ENCODE measurements around the gene FMN2. TPM values are rescaled to one million over a fixed set of nuclear protein-coding genes. Genes with fewer than 3 reads are reported as not detected.

Gene FMN2
- total RNA-seq, 1 experiment from 2014 or later, result 4.6 TPM

DNA sequence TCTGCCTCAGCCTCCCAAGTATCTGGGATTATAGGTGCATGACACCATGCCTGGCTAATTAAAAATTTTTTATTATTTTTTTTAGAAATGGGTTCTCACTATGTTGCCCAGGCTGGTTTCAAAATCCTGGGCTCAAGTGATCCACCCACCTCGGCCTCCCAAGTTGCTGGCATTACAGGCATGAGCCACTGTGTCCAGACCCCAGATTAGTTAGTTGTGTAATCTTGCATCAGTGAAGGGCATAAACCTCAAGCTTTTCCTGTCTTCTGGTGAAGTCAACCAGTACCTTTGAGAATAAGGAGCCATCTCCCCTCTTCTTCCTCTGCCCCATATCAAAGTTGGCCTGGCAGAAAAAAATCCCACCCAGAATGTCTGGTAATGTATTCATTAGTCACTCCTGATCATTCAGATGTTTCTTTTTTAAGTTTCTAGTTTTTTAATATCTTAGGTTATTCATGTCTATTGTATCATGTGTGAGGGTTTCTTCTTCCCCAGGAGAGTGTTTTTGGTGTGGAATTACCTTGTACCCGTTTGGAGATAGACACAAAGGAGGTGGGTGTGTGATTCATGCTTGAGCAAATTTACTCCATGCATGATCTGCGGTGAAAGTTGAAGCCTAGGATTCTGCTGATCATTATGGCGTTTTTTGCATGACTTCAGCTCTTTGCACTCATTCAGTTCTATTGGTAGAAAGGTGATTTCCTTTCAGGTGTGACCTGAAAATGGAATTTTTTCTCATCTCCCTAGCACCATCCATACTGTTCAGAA is 144.0 kb downstream of the FMN2 start:
- BruUV-seq (replicated peaks), result no TSS peak
- CTCF ChIA-PET, result no interaction called here

DNA sequence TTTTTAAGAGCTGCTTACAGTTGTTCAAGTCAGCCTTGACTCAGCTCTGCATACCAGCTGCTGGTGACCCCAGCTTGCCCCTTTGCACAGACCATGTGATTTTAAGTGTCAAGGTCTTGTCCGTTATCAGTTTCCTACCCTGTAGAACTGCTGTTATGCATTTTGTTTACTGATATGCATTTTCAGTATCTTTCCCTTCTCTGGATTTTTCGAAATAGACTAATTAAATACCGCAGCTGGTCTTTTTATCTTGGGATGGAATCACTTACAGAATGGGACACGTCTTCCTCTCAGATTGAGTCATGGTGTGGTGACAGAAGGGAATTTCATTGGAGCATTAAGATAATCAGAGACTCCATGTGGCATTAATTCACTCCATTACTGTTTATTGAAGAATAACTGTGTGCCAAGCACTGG is 145.6 kb downstream of the FMN2 start:
- Histone ChIP-seq H3K9ac (ENCODE audit: low read length) (no peak overlapping the region), H3K4me2 (ENCODE audit: low read length) (no peak overlapping the region), H3K27me3 (ENCODE audit: low read length) (no peaks in the 10 kb centered on the region), H3K27ac (ENCODE audit: low read length) (no peak overlapping the region), H3K9me2 (replicated peaks; ENCODE audit: low read length) (no peaks in the 10 kb centered on the region), H3K79me2 (ENCODE audit: low read length) (no peaks in the 10 kb centered on the region), H3K4me3 (ENCODE audit: low read length) (no peak overlapping the region), H2AFZ (ENCODE audit: low read length) (no peak overlapping the region), H3K4me1 (ENCODE audit: insufficient read depth, low read length) (peaks cover 46% of the 10 kb centered on the region), H4K20me1 (ENCODE audit: low read length) (no peaks in the 10 kb centered on the region), H3K9me3 (ENCODE audit: low read length) (no peaks in the 10 kb centered on the region), H3F3A (ENCODE audit: low read length, unreplicated experiment) (no peaks in the 10 kb centered on the region), H3K36me3 (ENCODE audit: low read depth, low read length) (peaks cover 7% of the 10 kb centered on the region; the same call in 1 of the 2 replicates)
- TF ChIP-seq EZH2 (IDR thresholded peaks at IDR 0.05; ENCODE audit: low read length, unreplicated experiment) (no peak), EZH2phosphoT487 (IDR thresholded peaks at IDR 0.05; ENCODE audit: borderline replicate concordance, low read length) (no peak)
- TF ChIP-seq, protein P1, sequence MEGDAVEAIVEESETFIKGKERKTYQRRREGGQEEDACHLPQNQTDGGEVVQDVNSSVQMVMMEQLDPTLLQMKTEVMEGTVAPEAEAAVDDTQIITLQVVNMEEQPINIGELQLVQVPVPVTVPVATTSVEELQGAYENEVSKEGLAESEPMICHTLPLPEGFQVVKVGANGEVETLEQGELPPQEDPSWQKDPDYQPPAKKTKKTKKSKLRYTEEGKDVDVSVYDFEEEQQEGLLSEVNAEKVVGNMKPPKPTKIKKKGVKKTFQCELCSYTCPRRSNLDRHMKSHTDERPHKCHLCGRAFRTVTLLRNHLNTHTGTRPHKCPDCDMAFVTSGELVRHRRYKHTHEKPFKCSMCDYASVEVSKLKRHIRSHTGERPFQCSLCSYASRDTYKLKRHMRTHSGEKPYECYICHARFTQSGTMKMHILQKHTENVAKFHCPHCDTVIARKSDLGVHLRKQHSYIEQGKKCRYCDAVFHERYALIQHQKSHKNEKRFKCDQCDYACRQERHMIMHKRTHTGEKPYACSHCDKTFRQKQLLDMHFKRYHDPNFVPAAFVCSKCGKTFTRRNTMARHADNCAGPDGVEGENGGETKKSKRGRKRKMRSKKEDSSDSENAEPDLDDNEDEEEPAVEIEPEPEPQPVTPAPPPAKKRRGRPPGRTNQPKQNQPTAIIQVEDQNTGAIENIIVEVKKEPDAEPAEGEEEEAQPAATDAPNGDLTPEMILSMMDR (conservative IDR thresholded peaks at IDR 0.05; ENCODE audit: low read depth, low read length), result no peak
- ChIA-PET POLR2A (ENCODE audit: unreplicated experiment) (interaction anchor here (0.5 kb wide), 1 partner anchor 162 kb away, joined by 5 read pairs; no protein-coding TSS in a partner anchor), CTCF (no interaction called here)
- BruUV-seq (replicated peaks), result no TSS peak
- DNase-seq (no peak), ATAC-seq (no peak)
- intact Hi-C loops (cut with micrococcal nuclease), result no loop called here

More for the DNA sequence above, 144.0 kb downstream of the FMN2 start:
- intact Hi-C loops (cut with micrococcal nuclease), result no loop called here
- peak; percentile 57 for ATAC-seq
- Histone ChIP-seq H3K9ac (ENCODE audit: low read length) (peak overlapping the region; percentile 53), H2AFZ (ENCODE audit: low read length) (peak overlapping the region; percentile 44; the same call in 1 of the 2 replicates), H3K9me2 (replicated peaks; ENCODE audit: low read length) (no peaks in the 10 kb centered on the region), H3K27me3 (ENCODE audit: low read length) (no peaks in the 10 kb centered on the region), H4K20me1 (ENCODE audit: low read length) (no peaks in the 10 kb centered on the region), H3K9me3 (ENCODE audit: low read length) (no peaks in the 10 kb centered on the region), H3K4me3 (ENCODE audit: low read length) (no peak overlapping the region), H3K4me2 (ENCODE audit: low read length) (peak overlapping the region; percentile 58), H3K4me1 (ENCODE audit: insufficient read depth, low read length) (peaks cover 44% of the 10 kb centered on the region), H3K36me3 (ENCODE audit: low read depth, low read length) (peaks cover 7% of the 10 kb centered on the region; the same call in 1 of the 2 replicates), H3F3A (ENCODE audit: low read length, unreplicated experiment) (no peaks in the 10 kb centered on the region), H3K79me2 (ENCODE audit: low read length) (no peaks in the 10 kb centered on the region), H3K27ac (ENCODE audit: low read length) (peak overlapping the region; percentile 77)
- DNase-seq, result peak; percentile 75
- POLR2A ChIA-PET (ENCODE audit: unreplicated experiment), result interaction anchor here (0.5 kb wide), 1 partner anchor 250 kb away, joined by 5 read pairs; no protein-coding TSS in a partner anchor
- TF ChIP-seq EZH2 (IDR thresholded peaks at IDR 0.05; ENCODE audit: low read length, unreplicated experiment), result no peak
- TF ChIP-seq, protein P1 (conservative IDR thresholded peaks at IDR 0.05; ENCODE audit: low read depth, low read length), result no peak
- TF ChIP-seq EZH2phosphoT487 (IDR thresholded peaks at IDR 0.05; ENCODE audit: borderline replicate concordance, low read length), result no peak

DNA sequence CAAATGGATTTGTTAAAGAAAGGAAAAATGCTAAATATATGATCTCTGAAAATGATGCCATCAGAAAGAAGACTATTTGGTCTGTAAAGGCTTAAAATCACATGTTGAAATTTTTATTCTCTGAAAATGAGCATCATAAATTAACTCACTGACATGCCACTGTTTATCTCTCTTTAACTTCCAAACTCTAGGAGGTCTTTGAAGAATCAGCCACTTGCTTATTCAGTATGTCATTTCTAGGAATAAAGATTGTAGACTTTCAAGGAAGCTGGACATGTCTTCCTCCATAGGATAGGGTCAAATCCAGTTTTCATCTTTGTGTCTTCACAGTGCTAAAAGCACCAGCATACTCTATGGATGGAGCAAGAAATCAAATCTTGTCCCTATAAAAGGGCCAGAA is 147.6 kb downstream of the FMN2 start:
- ATAC-seq, result no peak
- TF ChIP-seq EZH2 (IDR thresholded peaks at IDR 0.05; ENCODE audit: low read length, unreplicated experiment) (no peak), EZH2phosphoT487 (IDR thresholded peaks at IDR 0.05; ENCODE audit: borderline replicate concordance, low read length) (no peak)
- TF ChIP-seq, protein P1 (conservative IDR thresholded peaks at IDR 0.05; ENCODE audit: low read depth, low read length), result no peak
- CTCF ChIA-PET, result no interaction called here
- Histone ChIP-seq H3F3A (ENCODE audit: low read length, unreplicated experiment) (no peaks in the 10 kb centered on the region), H3K9ac (ENCODE audit: low read length) (no peak overlapping the region), H3K27me3 (ENCODE audit: low read length) (no peaks in the 10 kb centered on the region), H2AFZ (ENCODE audit: low read length) (no peak overlapping the region), H3K4me2 (ENCODE audit: low read length) (no peak overlapping the region), H3K9me2 (replicated peaks; ENCODE audit: low read length) (no peaks in the 10 kb centered on the region), H3K27ac (ENCODE audit: low read length) (no peak overlapping the region), H3K4me3 (ENCODE audit: low read length) (no peak overlapping the region), H3K9me3 (ENCODE audit: low read length) (no peaks in the 10 kb centered on the region), H3K79me2 (ENCODE audit: low read length) (no peaks in the 10 kb centered on the region), H3K4me1 (ENCODE audit: insufficient read depth, low read length) (peaks cover 35% of the 10 kb centered on the region), H4K20me1 (ENCODE audit: low read length) (no peaks in the 10 kb centered on the region), H3K36me3 (ENCODE audit: low read depth, low read length) (peaks cover 7% of the 10 kb centered on the region; the same call in 1 of the 2 replicates)
- no TSS peak for BruUV-seq (replicated peaks)
- DNase-seq, result no peak
- POLR2A ChIA-PET (ENCODE audit: unreplicated experiment), result no interaction called here
- intact Hi-C loops (cut with micrococcal nuclease), result no loop called here

Data from PC-3 (cell line).